ENCODE results near the gene REXO2. TPM values are rescaled to one million over a fixed set of nuclear protein-coding genes. Genes with fewer than 3 reads are reported as not detected.

REXO2 gene
- 73.2 and 83.6 TPM in 2 replicates for polyA plus RNA-seq (2014; cell fraction: cytosol; rRNA removed)
- polyA plus RNA-seq (2014; cell fraction: nucleus; rRNA removed), result 94.7 and 115 TPM in 2 replicates

DNA sequence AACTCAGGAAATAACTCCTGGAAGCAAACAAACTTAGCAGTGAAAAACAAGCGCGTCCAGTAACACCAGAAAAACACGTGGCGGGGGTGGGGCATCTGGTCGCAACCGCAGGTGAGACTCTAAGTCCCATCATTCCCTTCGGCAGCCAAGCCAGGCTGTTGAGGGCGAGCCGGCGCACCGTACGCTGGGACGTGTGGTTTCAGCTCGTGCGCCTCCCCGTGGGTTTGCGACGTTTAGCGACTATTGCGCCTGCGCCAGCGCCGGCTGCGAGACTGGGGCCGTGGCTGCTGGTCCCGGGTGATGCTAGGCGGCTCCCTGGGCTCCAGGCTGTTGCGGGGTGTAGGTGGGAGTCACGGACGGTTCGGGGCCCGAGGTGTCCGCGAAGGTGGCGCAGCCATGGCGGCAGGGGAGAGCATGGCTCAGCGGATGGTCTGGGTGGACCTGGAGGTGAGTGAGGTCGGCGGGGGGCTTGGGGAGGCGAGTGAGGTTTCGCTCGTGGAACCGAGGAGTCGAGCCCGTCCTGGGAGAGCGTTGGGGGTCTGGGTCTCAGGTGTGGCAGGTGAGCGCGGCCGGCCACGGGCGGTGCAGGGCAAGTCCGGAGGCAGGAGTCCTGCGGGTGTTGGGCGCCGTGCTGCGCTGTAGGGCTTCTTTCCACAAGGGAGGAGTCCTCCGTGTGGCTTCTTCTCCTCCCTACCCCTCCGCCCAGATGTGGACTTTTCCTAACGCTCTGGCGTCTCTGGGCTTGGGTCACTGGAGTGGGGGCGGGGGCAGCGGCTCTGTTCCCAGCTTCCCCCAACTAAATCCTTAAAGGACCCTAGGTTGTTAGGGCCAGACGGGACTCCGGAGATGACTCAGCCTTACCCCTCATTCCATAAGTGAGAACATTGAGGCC lies at the start of gene REXO2:
Gene REXO2 (plus strand): TSS at position 239 of the 892 bp plus-strand sequence. CDS start 62 bp downstream, at position 301.
- DNase-seq (ENCODE audit: low spot score), result peak; percentile 86

DNA sequence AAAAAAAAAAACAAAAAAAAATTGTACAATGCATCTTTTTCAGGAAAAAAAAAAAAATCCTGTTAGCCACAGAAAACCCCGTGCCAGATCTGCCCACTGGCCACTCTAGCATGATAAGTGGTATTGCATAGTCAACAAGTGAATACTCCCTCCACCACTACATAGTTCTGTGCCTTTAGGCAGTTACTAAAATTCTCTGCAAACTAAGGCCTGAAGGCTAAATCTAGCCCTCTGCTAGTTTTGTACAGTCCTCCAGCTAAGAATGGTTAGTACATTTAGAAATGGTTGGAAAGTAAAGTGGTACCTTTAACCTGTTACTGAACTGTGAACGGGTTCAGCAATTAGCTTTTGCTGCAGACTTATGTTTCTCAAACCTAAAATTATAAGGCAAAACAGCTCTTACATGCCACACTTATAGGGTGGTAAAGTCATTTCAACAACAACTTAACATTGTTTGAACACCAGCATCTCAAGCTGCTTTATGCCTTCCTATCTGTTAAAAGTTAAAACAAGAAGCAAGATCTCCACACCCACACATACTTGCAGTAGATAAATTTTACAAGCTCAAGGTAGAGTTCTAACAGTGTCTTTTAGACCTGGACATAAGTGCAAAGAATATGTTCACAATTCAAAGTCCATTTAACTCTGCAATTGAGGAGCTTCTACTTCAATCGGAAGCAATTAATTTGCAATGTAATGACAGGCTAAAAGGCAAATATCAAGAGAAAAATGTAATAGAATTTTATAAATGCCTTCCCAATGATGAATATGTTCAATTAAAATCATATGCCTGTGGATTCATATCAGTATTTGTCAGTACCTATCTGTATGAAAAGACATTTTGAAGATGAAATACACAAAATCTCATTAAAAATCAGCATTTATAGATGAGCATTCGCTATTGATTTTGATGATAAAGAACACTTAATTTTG lies 46.3 kb upstream of the REXO2 start:
- no peak for DNase-seq (ENCODE audit: low spot score)

DNA sequence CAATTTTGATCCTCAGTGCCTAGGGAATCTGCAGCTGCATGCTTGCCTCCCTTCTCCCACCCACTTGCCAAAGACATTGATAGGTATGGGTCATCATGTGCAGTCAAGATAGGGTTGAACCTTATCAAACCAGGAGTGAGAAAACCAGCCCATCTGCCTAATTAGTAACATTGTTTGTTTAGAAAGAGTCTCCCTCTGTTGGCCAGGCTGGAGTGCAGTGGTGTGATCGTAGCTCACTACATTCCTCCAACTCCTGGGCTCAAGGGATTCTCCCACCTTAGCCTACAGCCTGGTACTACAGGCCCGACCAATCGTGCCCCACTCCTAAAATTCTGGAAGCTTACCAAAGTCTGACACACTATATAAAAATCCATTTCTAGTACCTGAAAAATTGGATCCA lies 43.5 kb upstream of the REXO2 start:
- DNase-seq (ENCODE audit: low spot score), result no peak

DNA sequence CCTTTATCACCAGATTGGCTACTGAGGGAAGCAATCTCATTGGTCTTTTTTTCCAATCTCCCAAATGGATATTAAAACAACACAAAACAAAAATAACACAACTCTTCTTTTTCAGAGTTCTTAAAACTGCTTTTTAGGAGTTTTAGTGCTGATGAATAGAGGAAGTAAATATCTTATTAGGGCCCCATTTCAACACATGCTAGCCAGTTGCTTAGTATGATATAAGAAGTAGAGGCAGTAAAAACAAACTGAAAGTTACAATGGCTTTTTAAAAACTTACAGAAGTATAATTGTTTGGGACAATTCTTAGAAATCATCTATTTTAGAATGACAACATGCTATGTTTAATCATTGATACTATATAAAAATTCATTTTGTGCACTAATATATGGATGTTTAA lies 42.4 kb upstream of the REXO2 start:
- no peak for DNase-seq (ENCODE audit: low spot score)

DNA sequence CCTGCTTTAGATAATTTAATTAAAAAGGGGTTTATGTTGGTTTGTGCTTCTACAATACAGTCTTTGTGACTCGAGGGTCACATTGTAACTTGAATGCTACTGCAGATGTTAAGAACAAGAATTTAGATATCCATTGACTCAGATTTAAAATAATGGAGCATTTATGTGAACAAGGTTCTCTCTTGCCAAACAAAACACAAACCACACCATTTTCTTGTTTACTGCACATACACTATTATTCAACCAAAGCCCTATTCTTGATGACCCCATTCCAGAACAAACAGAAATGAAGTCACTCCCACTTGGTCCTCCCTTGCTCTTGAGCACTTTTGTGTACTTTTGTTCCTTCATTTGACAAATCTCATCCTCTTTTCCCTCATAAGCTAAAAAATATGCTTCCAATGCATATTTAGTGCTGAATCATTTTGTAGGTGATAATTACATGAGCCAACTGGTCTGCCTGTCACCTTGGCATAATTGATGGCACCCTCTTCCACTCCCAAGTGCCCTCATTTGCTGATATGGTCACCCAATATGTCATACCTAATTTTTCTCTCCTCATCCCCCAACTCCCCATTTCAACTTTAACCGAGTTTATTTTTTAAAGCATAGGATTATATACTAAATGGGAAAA lies 41.8 kb upstream of the REXO2 start:
- DNase-seq (ENCODE audit: low spot score), result no peak

DNA sequence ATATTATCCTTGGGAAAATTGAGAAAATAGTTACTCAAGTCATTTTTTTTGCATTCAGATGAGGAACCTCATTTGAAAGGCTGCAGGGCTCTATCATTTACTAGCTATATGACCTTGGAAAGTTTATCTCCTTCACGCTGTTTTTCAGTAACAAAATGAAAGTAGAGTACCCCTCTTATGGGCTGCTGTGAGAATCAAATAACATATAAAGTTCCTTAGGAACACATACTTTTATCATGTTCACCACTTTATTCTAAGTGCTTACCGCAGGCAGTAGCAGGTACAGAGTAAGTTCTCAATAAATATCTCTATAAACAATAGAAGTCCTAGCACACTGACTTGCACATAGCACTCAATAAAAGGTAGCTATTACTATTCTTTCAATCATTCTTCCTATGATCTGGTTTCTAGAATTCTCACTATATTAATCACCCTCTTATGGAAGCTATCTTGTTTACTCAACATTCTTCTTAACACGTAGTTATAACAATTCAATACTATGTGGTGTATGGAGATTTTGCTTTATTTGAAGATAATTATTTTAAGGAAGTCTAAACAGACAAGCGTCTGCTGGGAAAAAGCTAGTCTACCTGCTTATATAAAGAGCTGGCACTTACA lies 40.9 kb upstream of the REXO2 start:
- DNase-seq (ENCODE audit: low spot score), result no peak

DNA sequence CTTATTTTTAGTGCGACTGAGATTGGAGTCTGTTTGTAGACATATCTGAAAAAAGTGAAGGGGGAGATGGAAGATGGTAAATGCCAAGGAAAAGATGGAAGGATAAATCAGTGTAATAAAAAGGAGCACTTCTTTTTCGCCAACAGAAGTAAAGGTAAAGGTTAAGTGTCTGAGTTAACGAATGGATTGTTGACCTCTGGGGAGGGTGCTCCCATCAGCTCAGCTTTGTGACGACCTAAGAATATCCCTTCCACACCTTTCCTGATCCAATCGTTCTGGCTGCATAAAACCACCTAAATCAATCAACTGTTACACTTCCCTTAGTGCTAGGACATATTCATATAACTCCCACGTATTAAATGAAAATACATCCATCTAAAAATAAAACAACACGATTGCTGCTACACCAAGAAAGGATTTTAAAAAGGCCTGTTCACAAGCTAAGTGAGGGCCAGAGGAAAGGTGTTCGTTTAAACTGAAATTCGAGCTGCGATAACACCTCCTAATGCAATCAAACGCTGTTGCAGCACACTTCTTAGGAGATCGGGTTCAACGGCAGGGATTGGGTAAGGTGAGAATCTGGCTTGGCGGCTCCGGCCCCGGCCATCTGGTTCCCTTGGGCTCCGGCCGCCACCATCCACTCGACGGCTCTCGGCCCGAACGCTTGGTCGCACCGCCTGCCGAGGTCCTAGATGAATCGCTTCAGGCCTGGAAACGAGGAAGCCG lies 39.6 kb upstream of the REXO2 start:
- DNase-seq (ENCODE audit: low spot score), result no peak

DNA sequence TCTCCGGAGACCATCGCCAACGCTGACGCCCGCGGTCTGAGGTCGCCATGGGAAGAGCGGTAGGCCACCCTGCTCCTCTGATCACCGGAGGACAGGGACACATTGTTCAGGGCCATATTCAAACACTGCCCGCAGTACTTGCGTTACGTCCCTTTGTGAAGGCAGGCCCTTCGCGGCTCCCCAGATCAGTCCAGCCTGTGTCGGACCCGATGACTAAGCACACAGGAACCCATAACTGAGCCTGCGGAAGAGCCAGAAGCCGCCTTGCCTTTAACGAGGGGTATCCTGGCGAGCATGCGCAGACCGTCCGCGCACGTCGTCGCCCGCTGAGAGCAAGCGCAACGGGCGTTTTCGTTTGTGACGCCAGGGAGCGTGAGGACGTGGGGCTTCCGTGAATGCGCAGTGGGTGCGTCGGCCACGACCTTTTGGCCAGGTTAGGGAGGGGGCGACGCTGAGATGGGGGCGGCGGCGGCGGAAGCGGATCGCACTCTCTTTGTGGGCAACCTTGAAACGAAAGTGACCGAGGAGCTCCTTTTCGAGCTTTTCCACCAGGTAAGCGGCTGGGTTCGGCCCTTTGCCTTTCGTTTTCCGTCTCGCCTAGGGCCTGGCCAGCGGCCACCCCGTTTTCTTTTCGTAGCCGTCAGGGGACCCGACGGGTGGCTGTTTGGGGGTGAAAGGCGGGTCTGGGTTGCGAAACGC lies 38.9 kb upstream of the REXO2 start, which contains the start of the genes C11orf71 and RBM7:
Gene C11orf71 (minus strand): TSS at position 296 of the 699 bp plus-strand sequence. CDS start 180 bp downstream, at position 116.
Gene RBM7 (plus strand): TSS at position 451 of the 699 bp plus-strand sequence. CDS start 6 bp downstream, at position 457.
- DNase-seq (ENCODE audit: low spot score), result peak; percentile 92

DNA sequence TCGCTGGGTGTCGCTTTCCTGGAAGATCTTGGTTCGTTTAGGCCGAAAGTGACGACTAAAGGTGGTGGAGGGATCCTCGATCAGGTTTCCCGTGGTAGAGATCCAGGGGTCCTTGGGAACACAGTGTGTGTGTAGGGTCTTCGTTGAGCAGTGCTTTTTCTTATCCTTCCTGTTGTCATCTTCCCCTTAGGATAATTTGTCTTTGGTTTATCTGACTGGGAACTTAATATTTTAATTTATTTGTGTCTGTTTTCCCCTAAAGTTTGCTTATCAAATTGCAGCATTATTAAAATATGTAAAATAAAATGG lies 38.4 kb upstream of the REXO2 start:
- no peak for DNase-seq (ENCODE audit: low spot score)

DNA sequence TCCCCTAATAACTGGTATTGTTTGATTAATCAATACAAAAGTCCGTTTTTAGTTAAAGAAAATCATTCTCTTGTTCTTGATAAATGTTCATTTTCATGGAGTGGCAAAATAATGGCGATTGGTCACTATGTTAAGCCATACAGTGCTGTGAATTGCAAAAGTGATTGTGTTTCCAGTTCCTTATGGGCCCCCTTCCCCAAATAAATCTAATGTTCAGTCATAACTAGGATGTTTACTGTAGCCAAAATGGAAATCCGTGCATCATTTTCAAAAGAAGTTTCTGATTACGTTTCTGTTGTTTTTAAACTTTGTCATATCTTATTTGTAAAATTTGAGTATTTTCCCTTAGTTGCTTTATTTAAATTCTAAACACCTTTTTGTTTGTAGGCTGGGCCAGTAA lies 38.0 kb upstream of the REXO2 start:
- DNase-seq (ENCODE audit: low spot score), result no peak

DNA sequence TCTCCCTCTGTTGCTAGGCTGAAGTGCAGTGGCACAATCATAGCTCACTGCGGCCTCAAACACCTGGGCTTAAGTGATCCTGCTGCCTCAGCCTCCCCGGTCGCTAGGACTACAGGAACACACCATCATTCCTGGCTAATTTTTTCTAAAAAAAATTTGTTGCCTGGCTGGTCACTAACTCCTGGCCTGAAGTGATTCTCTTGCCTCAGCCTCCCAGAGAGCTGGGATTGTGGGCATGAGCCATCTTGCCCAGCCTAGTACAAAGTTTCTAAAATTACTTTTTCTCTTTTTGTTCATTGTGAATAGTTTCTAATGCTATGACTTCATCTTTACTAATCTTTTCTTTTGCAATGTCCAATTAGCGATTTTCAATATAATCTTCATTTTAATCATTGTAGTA lies 26.3 kb upstream of the REXO2 start:
- no peak for DNase-seq (ENCODE audit: low spot score)

DNA sequence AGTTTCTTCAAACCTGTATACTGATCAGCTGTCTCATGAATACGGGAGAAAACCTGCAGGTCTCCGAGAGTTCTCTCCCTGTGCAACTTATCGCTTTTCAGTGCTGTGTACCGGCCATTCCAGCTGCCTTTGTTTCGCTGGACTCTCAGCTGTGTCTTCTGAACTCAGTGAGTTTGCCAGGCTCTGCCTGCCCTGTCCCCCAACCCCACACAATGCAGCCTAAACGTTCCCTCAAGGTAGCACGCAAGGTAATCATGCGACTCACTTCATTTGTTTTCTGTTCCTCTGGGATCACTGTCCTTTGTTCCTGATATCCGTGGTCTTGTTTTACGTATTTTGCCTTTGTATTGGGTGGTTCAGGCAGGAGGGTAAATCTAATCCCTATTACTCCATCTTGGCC lies 25.3 kb upstream of the REXO2 start:
- no peak for DNase-seq (ENCODE audit: low spot score)

DNA sequence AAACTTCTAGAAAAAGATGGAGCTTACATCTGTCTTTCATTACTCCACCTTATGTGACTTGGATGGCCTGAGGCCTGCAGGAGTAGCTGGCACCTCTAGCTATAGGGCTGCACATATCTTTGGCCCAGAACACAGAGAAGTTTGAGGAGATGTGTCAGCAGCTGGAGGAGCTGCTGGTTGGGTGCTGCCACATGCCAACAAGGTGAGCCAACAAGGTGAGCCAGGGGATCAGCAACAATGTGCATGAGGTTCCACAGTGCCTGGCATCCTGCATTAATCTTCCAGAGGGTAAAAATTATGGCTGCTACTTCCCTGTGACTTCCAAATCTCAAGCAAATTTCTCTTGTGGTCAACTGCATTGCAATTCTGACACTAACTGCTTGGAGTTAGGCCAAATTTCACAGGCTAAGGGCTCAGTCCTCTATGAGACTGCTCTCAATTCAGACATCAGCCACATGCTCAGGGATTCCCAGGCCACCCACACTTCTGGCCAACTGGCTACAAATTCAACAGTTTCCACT lies 22.8 kb upstream of the REXO2 start:
- DNase-seq (ENCODE audit: low spot score), result no peak

DNA sequence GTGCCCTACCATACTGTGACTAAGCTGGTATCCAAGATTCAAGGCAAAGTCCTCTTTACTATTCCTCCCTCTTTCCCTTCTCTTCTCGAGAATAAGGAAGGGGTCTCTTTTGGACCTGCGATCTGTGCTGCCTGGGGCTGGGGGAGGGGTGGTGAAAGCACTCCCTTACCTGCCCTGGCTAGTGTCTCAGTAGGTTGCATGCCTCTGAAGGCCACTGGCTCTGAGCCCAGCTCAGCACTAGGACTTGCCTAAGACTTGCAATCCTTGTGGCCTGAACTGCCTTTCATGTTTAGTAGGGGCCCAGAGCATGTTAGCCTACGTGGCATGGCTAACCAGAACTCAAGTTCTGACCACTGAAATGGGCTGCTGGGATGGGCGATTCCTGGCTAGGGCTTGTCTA lies 13.0 kb upstream of the REXO2 start:
- DNase-seq (ENCODE audit: low spot score), result no peak

DNA sequence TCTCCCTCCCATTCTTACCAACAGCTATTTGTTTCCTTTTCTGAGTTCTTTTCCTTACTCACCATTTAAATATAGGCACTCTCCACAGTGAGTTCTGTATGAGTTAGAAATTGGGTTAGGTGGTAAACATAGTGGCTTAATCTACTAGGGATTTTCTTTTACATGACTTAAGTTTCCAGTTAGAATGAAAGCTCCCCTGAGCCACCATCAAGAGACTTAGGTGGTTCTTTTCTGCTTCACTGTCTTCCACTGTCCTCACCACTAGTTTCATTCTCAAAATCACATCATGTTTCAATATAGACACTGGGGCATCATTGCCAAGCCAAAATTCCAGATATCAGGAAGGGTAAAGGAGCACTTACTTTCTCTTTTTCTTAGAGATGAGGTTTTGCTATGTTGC lies 9.0 kb upstream of the REXO2 start:
- no peak for DNase-seq (ENCODE audit: low spot score)

DNA sequence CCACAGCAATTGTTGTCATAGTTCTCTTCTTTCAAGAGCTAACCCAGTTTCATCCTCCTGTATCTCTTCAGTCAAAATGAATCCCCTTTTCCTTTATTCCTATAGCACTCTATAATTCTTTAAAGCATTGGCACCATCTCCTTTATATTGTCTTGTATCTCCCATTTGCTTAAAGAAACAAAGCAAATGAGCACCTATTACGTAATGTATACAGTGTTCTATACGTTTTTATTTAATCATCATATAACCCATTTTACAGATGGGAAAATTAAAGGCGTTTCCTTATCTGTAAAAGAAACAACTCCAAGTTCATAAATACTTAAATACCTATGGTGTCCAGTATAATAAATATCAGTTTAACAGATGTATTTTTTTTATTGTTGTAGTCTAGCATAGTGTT lies 6.4 kb upstream of the REXO2 start:
- DNase-seq (ENCODE audit: low spot score), result no peak

DNA sequence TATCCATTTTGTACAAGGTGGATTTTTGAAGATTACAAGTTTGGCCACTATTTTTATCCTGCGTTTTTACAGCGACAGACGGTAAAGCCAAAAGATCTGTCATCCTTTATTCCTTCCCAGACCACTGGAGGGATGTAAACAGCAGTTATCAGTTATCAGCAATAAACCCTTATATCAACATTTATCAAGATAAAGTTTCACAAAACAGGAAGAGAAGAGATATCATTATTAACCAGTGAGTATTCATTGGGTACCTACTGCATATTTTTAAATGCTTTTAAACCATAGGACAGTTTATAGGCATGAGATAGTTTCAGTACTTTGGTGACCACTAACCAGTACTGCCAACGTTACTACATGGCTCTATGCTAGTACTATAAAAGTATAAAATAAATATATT lies 5.9 kb upstream of the REXO2 start:
- no peak for DNase-seq (ENCODE audit: low spot score)

DNA sequence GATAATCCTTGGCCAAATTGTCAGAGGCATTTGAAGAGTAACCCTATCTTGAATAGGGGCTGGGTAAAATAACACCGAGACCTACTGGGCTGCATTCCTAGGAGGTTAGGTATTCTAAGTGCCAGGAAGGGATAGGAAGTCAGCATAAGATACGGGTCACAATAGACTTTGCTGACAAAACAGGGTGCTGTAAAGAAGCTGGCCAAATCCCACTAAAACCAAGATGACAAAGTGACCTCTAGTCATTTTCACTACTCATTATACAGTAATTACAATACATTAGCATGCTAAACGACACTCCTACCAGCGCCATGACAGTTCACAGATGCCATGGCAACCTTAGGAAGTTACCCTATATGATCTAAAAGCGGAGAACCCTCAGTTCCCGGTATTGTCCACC lies 964 bp upstream of the REXO2 start:
- no peak for DNase-seq (ENCODE audit: low spot score)

DNA sequence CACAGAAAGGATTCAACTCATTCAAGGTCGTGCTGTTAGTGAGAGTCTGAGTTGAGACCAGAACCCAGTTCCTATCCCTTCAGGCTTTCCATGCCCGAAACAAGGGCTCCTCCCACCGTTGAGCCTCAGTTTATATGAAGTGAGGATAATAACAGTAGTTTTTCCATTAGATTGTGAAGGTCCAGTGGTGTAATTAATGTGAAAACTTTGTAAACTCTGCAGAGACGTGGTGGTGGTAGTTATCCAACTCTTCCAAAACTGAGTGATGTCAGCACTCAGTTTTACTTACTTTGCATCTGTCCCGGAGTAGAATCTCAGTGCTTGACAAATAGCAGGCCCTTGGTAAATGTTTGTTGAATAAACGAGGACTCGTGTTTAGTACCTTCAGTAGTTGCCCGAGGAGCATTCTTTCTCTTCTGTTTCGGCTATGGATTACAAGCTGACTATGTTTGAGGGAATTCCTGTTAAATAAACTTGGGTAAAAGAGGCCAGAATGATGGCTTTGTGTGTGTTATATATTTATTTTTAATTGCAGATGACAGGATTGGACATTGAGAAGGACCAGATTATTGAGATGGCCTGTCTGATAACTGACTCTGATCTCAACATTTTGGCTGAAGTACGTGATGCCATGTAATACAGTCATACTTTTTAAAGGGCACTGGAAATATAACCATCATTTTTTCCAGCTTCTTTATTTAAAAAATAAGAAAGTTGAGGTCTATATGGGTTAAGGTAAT lies 1.0 kb downstream of the REXO2 start:
- peak; percentile 32 for DNase-seq (ENCODE audit: low spot score)

Data from SK-N-DZ (cell line).